HG03095 (cell line): Measurements from ENCODE around the gene NPIPA5.
"Not testable (repeated sequence)": the region's sequence is repeated elsewhere in the genome, so short reads cannot be mapped to it uniquely, and the experiment has no call there.

Source experiments
- ATAC-seq: cut with Tn5 transposase; IDR thresholded peaks from one replicate; pipeline ENCODE4 v1.9.1; 2021; ENCODE audit warnings: moderate library complexity; ENCODE audit not compliant: unreplicated experiment

The NPIPA5 gene

GRCh38 chr16:15393025-15393424 lies 14.9 kb upstream of the NPIPA5 start:
- ATAC-seq, result not testable (repeated sequence)

DNA sequence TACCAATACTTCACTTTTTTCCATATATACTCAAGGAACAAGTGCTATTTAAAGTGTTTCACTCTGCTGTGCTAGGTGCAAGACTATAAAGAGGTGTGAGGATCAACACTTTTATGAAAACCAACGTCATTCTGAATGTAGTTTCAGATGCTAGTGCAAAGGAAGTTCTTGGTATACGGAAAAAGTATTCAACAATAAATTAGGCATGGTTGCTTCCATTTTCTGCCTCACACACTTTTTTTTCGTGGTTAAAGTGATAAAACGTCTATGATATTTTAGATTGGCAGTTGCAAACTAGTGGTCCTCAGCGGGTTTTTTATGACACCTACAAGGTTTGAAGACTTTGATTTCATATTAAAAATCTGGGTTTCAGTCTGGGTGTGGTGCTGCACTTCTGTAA lies 11.8 kb upstream of the NPIPA5 start:
- ATAC-seq, result not testable (repeated sequence)

- ATAC-seq, result not testable (repeated sequence)
These were observed 10.0 kb upstream of the NPIPA5 start for GRCh38 chr16:15388060-15388459.

GRCh38 chr16:15382810-15383209 lies 4.7 kb upstream of the NPIPA5 start:
- ATAC-seq, result not testable (repeated sequence)

GRCh38 chr16:15357495-15357894 lies 20.6 kb downstream of the NPIPA5 start:
- not testable (repeated sequence) for ATAC-seq

- not testable (repeated sequence) for ATAC-seq
These were observed 23.2 kb downstream of the NPIPA5 start for GRCh38 chr16:15354846-15355245.

DNA sequence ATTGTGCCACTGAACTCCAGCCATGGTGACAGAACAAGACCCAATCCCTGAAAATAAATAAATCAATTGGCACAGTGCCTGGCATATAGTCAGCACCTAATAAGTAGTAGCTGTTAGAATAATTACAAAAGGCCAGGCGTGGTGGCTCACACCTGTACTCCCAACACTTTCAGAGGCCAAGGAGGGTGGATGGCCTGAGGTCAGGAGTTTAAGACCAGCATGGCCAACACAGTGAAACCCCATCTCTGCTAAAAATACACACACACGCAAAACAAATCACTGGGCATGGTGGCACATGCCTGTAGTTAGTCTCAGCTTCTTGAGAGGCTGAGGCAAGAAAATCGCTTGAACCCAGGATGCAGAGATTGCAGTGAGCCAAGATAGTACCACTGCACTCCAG lies 25.2 kb downstream of the NPIPA5 start:
- ATAC-seq, result not testable (repeated sequence)

DNA sequence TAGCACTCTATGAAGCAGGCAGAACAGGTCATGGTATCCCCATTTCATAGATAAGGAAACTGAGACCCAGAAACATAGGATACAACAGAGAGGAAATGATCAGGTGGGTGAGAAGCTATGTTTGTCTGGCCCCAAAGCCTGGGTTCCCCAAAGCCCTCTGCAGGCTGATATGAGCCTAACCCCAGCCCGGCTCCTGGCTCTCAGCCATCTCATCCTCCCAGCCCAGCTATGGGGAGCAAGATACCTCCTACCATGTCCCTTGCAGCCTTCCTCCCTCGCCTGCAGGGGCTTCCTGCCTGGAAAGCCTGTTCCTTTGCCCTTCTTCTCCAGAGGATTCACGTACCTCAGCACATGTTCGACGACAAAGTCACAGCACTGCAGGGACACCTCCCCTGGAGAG lies 26.3 kb downstream of the NPIPA5 start:
- not testable (repeated sequence) for ATAC-seq

GRCh38 chr16:15351251-15351650 lies 26.8 kb downstream of the NPIPA5 start:
- ATAC-seq, result not testable (repeated sequence)

DNA sequence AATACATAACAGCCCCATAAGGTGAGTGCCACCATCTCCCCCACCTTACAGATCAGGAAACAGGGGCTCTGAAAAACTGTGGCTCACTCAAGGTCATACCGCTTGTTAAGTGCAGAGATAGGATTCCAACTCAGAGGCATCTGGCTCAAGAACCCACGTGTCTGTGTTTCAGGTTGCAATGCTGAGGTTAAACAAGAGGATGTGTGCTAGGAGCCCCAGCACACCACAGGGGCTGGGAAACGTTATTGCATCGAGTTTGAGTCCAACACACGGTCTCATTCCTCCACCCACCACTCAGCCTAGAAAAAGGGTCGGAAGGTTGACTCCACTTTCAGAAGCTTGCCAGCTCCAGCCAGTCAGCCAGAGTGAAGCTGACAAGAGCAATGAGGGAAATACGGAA lies 29.4 kb downstream of the NPIPA5 start:
- ATAC-seq, result not testable (repeated sequence)

GRCh38 chr16:15342337-15342736 lies 35.8 kb downstream of the NPIPA5 start:
- ATAC-seq, result not testable (repeated sequence)

- ATAC-seq, result not testable (repeated sequence)
These were observed 39.1 kb downstream of the NPIPA5 start for GRCh38 chr16:15338986-15339385.

GRCh38 chr16:15337974-15338605 lies 40.0 kb downstream of the NPIPA5 start:
- ATAC-seq, result not testable (repeated sequence)

- not testable (repeated sequence) for ATAC-seq
These were observed 42.5 kb downstream of the NPIPA5 start for GRCh38 chr16:15335609-15336008.

DNA sequence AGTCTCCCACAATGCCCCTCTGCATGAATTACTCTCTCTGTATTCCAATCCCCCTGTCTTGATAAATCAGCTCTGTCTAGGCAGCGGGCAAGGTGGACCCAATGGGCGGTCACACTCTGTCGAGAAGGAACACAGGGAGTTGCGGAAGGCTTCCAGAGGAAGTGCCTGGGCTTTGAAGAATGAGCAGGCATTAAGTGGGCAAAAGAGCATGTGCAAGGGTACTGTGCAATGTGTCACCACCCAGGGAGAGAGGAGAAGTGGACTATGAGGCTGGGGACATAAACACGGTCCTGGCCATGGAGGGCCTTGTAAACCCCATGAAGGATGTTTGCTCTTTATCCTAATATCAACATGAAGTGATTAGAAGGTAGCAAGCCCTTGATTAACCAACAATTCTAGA lies 44.1 kb downstream of the NPIPA5 start:
- ATAC-seq, result not testable (repeated sequence)

DNA sequence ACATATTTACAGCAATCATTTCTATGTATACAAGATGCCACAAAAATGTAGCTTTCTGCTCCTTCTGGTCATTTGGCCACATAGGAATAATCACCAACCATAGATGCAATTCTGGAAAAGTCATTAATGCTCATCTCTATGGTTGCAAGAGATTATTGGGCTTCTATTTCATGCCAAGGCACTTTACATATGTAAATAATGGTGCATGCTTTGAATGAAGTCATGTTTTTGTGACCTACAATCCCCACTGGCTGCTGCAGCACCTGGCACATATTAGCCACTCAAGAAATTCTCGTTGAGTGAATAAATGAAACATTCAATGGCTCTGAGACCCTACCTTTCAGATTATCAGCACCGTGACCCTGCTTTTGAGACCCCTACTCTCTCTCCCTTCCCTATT lies 47.1 kb downstream of the NPIPA5 start:
- ATAC-seq, result not testable (repeated sequence)

DNA sequence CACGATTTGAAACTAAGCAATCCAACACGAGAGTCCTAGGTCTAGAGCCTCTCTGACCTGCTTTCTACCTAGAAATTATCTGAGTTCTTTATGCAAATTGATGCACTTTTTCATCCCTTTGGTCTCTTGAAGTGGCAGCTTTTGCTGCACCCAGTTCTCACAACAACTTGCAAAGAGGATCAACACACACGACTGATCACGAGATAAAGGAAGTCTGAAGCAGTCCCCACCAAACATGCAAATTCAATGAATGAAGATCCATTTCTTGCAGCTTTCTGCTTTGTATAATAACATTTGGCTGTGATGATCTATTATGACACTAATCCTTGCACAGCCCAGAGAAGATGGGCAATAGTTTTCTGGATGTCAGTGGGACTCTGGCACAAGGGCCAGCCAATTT lies 53.1 kb downstream of the NPIPA5 start:
- ATAC-seq, result not testable (repeated sequence)

- not testable (repeated sequence) for ATAC-seq
These were observed 54.7 kb downstream of the NPIPA5 start for GRCh38 chr16:15323373-15323772.

DNA sequence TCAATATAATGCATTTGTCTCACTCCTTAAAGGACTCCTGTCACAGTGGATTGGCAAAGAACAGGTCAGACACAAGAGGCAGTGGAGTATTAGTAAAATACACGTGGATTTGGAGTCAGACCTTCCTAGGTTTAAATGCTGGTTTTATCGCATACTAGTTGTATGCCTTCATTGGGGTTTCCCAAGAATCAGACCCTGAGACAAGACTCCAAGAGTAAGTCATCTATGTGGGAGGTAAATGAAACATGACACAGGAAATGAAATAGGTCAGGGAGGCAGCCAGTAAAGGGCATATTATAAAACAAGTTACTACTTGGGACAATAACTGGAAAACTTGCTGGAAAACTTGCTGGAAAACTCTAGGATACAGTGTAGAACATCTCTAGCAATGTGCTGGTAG lies 56.9 kb downstream of the NPIPA5 start:
- not testable (repeated sequence) for ATAC-seq

- not testable (repeated sequence) for ATAC-seq
These were observed 63.5 kb downstream of the NPIPA5 start for GRCh38 chr16:15314562-15314961.
